Hepatocyte (in vitro differentiated cells): ENCODE results near the gene DKK3. TPM values are rescaled to one million over a fixed set of nuclear protein-coding genes. Genes with fewer than 3 reads are reported as not detected.

ENCODE experiments used
- DNase-seq: peaks from one replicate; pipeline ENCODE4 v3.0.0-alpha.2; 2016; ENCODE audit warnings: low spot score
- H2AFZ ChIP-seq: fragments of 200-600 bp; sonication (generic); 2 replicates; pipeline ENCODE4 v1.6.0; 2016; ENCODE audit warnings: antibody characterized with exemption, mild to moderate bottlenecking
- H3K27ac ChIP-seq: fragments of 200-600 bp; sonication (generic); 2 replicates; pipeline ENCODE4 v1.5.1; 2016; ENCODE audit warnings: mild to moderate bottlenecking
- H3K27me3 ChIP-seq: fragments of 200-600 bp; sonication (generic); 2 replicates; pipeline ENCODE4 v1.6.1; 2016
- H3K36me3 ChIP-seq: fragments of 200-600 bp; sonication (generic); replicated peaks from 2 replicates; pipeline ENCODE4 v1.5.1; 2016; ENCODE audit warnings: low read depth; ENCODE audit not compliant: insufficient read depth
- H3K4me1 ChIP-seq: fragments of 200-600 bp; sonication (generic); 2 replicates; pipeline ENCODE4 v1.5.1; 2016; ENCODE audit warnings: mild to moderate bottlenecking, moderate library complexity; ENCODE audit not compliant: insufficient read depth
- H3K4me2 ChIP-seq: fragments of 200-600 bp; sonication (generic); 2 replicates; pipeline ENCODE4 v1.6.0; 2016
- H3K4me3 ChIP-seq: fragments of 200-600 bp; sonication (generic); 2 replicates; pipeline ENCODE4 v1.5.1; 2016; ENCODE audit warnings: mild to moderate bottlenecking
- H3K79me2 ChIP-seq: fragments of 200-600 bp; sonication (generic); 2 replicates; pipeline ENCODE4 v1.6.0; 2017; ENCODE audit warnings: mild to moderate bottlenecking
- H3K9me2 ChIP-seq: fragments of 200-600 bp; sonication (generic); replicated peaks from 2 replicates; pipeline ENCODE4 v1.6.0; 2017; ENCODE audit warnings: mild to moderate bottlenecking; ENCODE audit not compliant: insufficient read depth
- H3K9me3 ChIP-seq: fragments of 200-600 bp; sonication (generic); 2 replicates; pipeline ENCODE4 v1.5.1; 2016; ENCODE audit warnings: low read depth, mild to moderate bottlenecking
- H4K20me1 ChIP-seq: fragments of 200-600 bp; sonication (generic); 2 replicates; pipeline ENCODE4 v1.6.0; 2016; ENCODE audit warnings: mild to moderate bottlenecking; ENCODE audit not compliant: insufficient read depth, poor library complexity, severe bottlenecking
- CTCF ChIP-seq: fragments of 200-600 bp; sonication (generic); IDR thresholded peaks from 2 replicates; pipeline ENCODE4 v1.5.1; 2016; ENCODE audit warnings: antibody characterized with exemption, mild to moderate bottlenecking; ENCODE audit not compliant: poor library complexity
- EZH2 ChIP-seq: fragments of 200-600 bp; sonication (generic); IDR thresholded peaks from 2 replicates; pipeline ENCODE4 v1.6.1; 2016; ENCODE audit warnings: antibody characterized with exemption, mild to moderate bottlenecking, borderline replicate concordance
- EZH2phosphoT487 ChIP-seq: fragments of 200-600 bp; sonication (generic); IDR thresholded peaks from one replicate; pipeline ENCODE4 v1.6.1; 2018; ENCODE audit warnings: antibody characterized with exemption, mild to moderate bottlenecking, low read depth, moderate library complexity; ENCODE audit not compliant: unreplicated experiment, severe bottlenecking
- WGBS: methylation state at CpG from one replicate; pipeline ENCODE4 v1.1.6; 2016; ENCODE audit warnings: low lambda C conversion rate; ENCODE audit errors: missing lambda C conversion rate; 5-methylcytosine and 5-hydroxymethylcytosine counted together
- polyA plus RNA-seq: library from polyadenylated mRNA; unstranded; fragments of >200 nt; fragmentation: Nextera tagmentation; extraction: Ambion mirVana; gene quantifications from 2 replicates; pipeline ENCODE4 v1.2.1, GENCODE V29; 2016
- total RNA-seq: library from RNA; depleted of rRNA; stranded (reverse); fragments of >200 nt; gene quantifications from 2 replicates; pipeline ENCODE4 v1.2.3, GENCODE V29; 2014

The DKK3 gene
- total and polyA plus RNA-seq, 2 experiments from 2014 or later: 64.3 to 71.3 TPM

DNA sequence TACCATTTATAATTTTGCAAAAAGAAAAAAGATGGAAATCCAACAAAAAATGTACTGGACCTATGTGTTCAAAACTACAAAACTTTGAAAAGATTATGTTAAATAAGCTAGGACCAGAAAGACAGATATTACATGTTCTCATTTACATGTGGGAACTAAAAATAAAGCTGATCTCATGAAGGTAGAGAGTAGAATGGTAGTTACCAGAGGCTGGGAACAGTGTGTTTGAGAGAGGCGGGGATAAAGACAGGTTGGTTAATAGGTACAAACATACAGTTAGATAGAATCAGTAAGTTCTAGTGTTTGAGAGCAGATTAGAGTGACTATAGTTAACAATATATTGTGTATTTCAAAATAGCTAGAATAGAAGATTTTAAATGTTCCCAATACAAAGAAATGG, 95.0 kb downstream of the DKK3 start:
- TF ChIP-seq CTCF (no peak), EZH2phosphoT487 (no peak), EZH2 (no peak)
- H3K27ac ChIP-seq: no peak overlapping the region
- H3K4me3 ChIP-seq: no peak overlapping the region
- H3K36me3 ChIP-seq: no peaks in the 10 kb centered on the region
- no peak for DNase-seq
- peaks cover 4% of the 10 kb centered on the region for H3K9me3 ChIP-seq
- H2AFZ ChIP-seq: no peak overlapping the region
- H3K79me2 ChIP-seq: no peaks in the 10 kb centered on the region
- 93% methylated on average over 1 of the region's 1 CpG for WGBS
- no peaks in the 10 kb centered on the region for H3K27me3 ChIP-seq
- no peaks in the 10 kb centered on the region for H3K4me1 ChIP-seq
- H3K4me2 ChIP-seq: no peak overlapping the region
- H3K9me2 ChIP-seq: no peaks in the 10 kb centered on the region
- no peaks in the 10 kb centered on the region for H4K20me1 ChIP-seq

Other genes with a start within 250 kb of the DKK3 start
- gene USP47, start 166.7 kb downstream of the DKK3 start, total RNA-seq: 76.9 and 81.6 TPM in 2 replicates
- 34.0 and 37.8 TPM in 2 replicates for gene USP47, start 166.7 kb downstream of the DKK3 start, polyA plus RNA-seq
- 55.6 and 56.0 TPM in 2 replicates for gene MICAL2, start 102.0 kb upstream of the DKK3 start, total RNA-seq
- gene MICAL2, start 102.0 kb upstream of the DKK3 start, polyA plus RNA-seq: 36.8 and 55.8 TPM in 2 replicates